ENCODE results near the gene TIMM22.
"Not testable (repeated sequence)": the region's sequence is repeated elsewhere in the genome, so short reads cannot be mapped to it uniquely, and the experiment has no call there.

Gene TIMM22

GRCh38 chr17:973053-973452, 23.9 kb upstream of the TIMM22 start:
- DNase-seq (ENCODE audit: low read depth): no peak

- DNase-seq (ENCODE audit: low read depth): not testable (repeated sequence)
Observed at GRCh38 chr17:974778-975177, 22.2 kb upstream of the TIMM22 start.

DNA sequence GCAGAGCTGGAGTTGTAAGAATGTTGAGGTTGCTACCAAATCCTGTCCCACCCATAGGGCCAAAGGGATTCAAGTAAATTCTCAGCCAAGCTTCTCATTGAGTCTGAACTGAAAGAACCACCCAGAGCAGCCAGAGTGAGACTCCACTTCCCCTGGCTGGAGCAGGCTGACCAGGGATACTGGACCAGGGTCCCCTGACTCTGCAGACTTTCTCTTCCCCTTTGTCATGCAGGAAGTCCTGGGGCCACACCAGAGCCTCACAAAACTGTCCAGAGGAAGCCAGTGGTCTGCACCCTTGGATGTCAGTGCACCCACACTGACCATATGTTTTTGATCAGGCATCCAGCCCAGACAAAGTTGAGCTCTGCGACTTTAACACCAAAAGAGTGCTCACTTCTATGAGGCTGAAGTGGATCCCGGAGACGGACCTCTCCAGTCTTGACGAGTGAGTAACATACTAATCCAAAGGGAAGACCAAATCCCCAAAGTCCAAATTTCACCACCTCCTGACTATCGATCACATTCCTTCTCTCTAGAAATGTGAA, 21.5 kb upstream of the TIMM22 start:
- no peak for DNase-seq (ENCODE audit: low read depth)

DNA sequence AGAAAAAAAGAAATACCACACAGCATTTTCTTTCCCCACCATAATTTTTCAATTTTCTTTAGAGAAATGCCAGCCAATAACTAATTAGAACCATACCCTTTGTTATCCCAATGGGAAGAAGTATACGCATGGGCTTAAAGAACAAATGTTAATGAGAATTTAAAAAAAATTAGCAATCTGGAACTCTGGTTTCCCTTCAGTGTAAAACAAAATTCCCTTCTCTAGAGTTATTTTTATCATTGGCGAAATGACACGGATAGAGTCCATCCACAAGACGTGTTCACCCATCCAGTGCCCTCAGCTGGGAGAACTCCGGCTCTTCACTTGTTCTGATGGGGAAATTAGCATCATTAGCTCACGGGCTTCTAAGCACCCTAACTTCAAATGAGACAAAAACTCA, 20.6 kb upstream of the TIMM22 start:
- no peak for DNase-seq (ENCODE audit: low read depth)

GRCh38 chr17:977166-977565, 19.8 kb upstream of the TIMM22 start:
- no peak for DNase-seq (ENCODE audit: low read depth)

- no peak for DNase-seq (ENCODE audit: low read depth)
Observed at GRCh38 chr17:978103-979093, 18.5 kb upstream of the TIMM22 start.

GRCh38 chr17:979212-979538, 17.8 kb upstream of the TIMM22 start:
- no peak for DNase-seq (ENCODE audit: low read depth)

GRCh38 chr17:979539-980405, 17.2 kb upstream of the TIMM22 start, which contains the start of gene NXN:
Gene NXN (minus strand): TSS chr17:979776.
- DNase-seq (ENCODE audit: low read depth): peak; percentile 85

GRCh38 chr17:980406-981291, 16.3 kb upstream of the TIMM22 start:
- DNase-seq (ENCODE audit: low read depth): peak; percentile 37

DNA sequence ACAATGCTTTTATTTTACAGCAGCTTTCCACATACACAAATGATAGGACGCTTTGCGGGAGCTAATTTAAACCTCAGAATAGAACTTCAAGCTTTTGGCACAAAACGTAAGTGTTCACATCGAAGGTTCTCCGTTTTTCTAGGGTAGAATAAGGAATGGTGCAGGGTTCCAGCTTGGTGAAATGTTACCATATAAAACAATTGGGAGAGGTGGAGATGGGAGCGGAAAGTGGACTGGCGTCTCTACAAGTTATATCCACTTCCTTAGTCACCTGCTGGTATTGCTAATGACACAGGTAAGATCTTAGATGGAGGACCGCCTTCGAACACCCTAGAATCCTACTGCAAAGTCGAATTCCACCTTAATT, 15.7 kb upstream of the TIMM22 start:
- no peak for DNase-seq (ENCODE audit: low read depth)

- no peak for DNase-seq (ENCODE audit: low read depth)
Observed at GRCh38 chr17:983921-984320, 13.0 kb upstream of the TIMM22 start.

- no peak for DNase-seq (ENCODE audit: low read depth)
Observed at GRCh38 chr17:986322-986929, 10.5 kb upstream of the TIMM22 start.

GRCh38 chr17:987931-988330, 9.0 kb upstream of the TIMM22 start:
- DNase-seq (ENCODE audit: low read depth): no peak

DNA sequence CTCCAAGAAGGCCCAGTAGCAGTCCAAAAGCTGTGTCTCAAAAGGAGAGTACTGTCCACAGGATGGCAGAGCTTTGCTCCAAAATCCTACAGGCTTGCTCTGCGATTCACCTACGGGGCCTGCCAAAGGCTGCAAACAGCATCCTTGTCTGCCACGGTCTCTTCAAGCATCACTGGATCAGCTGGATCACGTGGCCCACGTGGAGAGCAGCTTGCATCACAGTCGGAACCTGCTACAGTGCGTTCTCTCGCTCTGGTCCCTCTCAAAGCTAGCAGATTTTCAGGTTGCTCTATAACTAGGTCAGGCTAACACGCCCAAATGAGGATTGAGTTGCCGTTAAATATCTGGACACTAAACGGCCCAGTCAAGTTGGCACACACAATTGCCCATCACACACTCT, 8.4 kb upstream of the TIMM22 start:
- no peak for DNase-seq (ENCODE audit: low read depth)

DNA sequence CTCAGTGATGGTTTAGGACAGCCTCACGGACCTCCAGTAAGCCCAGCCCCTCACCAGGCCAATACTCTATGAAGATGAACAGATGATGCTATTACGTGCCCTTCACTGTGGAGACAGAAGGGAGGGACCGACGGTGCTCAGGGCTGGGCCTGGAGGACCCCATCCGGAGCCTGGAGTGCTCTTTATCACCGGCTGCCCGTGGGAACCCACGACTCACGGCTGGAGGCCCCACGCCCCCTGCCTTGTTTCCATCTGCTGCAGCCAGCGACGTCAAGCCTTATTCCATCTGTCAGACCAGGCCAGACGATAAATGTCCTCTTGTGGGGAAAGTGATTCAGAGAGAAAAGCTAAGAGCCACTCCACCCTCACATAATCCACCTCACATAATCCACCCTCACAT, 4.0 kb upstream of the TIMM22 start:
- no peak for DNase-seq (ENCODE audit: low read depth)

GRCh38 chr17:995324-995723, 1.6 kb upstream of the TIMM22 start:
- DNase-seq (ENCODE audit: low read depth): not testable (repeated sequence)

DNA sequence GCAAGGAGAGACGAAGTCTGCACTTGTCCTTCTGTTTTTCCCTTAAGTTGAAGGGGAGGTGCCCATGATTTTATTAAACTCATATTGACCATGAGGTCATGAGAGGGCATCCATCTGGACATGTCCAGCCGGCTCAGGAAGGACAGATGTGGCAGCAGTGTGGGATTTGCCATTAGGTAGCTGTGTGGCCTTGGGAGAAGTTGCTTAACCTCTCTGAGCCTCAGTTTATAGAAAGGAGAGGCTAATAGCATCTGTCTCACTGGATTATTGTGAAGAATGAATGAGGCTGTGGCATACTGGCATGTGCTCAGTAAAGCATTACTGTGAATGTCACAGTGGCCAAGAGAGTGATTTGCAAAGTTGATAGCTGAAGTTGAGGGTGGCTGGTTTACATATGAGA, 1.2 kb downstream of the TIMM22 start:
- no peak for DNase-seq (ENCODE audit: low read depth)

DNA sequence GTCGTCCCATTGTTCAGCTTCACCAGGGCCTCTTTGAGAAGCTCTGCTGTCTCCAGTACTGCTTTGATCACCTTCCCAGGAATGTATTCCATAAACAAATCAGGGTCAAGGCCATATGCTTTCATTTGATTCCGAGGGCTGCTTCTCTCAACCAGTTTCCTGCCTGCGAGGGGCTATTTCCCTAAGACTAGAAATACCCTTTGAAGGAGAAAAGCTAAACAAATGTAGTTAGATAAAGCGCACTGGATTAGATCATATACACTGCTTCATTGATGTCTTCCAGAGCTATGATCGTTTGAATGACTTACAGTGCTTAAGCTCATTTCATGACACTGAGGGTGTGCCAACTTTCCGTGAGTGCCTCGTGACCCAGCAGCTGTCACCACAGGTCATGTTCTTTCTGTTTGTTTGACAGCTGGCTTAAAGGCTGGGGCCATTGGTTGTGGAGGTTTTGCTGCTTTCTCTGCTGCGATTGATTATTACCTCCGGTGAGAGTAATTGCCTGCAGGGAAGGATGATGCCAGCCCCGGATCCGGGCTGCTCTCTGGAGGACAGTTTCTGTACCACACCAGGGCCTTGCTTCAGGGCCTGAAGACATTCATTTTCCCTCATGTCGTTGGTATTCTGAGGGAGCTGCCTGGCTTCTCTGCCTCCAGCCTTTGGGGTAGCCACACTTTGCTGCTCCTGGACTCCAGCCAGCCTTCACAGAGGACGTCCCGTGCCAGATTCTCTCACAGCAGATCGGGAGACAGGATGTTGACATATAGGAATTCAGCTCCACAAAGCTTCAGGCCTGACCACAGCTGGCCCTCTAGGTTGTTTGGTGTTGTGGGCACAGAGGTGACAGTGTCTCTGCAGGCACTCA, 3.9 kb downstream of the TIMM22 start:
- no peak for DNase-seq (ENCODE audit: low read depth)

- no peak for DNase-seq (ENCODE audit: low read depth)
Observed at GRCh38 chr17:1001640-1002411, 4.9 kb downstream of the TIMM22 start.

GRCh38 chr17:1002412-1002753, 5.5 kb downstream of the TIMM22 start:
- no peak for DNase-seq (ENCODE audit: low read depth)

All from stimulated activated CD8-positive, alpha-beta memory T cell treated with anti-CD3 and anti-CD28 coated beads, Interleukin-12 subunit alpha, Interleukin-12 subunit beta, amount 100 ng/mL, for 4 hours (primary cell).